ENCODE measurements around the gene RPL36AL. TPM values are rescaled to one million over a fixed set of nuclear protein-coding genes. Genes with fewer than 3 reads are reported as not detected.

RPL36AL gene
- total RNA-seq, 1 donor from 2014 or later: 150 TPM

DNA sequence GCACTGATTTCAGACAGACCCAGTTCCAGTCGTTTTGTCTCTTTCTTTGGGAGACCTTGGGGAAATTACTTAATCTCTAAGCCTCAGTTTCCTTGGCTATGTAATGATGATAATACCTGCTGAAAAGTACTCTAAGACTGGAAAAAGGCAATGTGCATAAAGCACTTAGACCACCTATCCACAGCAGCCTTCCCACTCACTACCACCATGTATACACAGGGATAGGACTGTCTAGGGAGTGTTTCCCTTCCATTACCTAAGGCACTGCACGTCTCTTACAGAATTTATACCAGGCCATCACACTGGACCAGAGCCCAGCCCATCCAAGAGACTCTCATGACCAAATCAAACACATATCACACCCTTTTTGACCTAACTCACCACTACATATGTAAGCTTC is 40.6 kb downstream of the RPL36AL start:
- DNase-seq: no peak
- intact Hi-C loops (cut with micrococcal nuclease): loop anchor here (10.0 kb wide), 1 partner anchor 1665 kb away; the partner anchor contains the start of gene TMX1
- no peaks in the 10 kb centered on the region for H3K9me3 Mint-ChIP-seq
- ChIA-PET POLR2A (interaction anchor here (0.7 to 1.8 kb wide), 3 partner anchors 11 to 41 kb away, joined by 3 to 7 read pairs (median 4); partner anchors contain the start of genes LRR1, MGAT2 and RPL36AL), CTCF (interaction anchor here (1.2 kb wide), 1 partner anchor 82 kb away, joined by 3 read pairs; no protein-coding TSS in a partner anchor)
- H3K36me3 Mint-ChIP-seq (ENCODE audit: low read depth): peaks cover 62% of the 10 kb centered on the region
- no peak overlapping the region for H3K27ac Mint-ChIP-seq
- H3K27me3 Mint-ChIP-seq: no peaks in the 10 kb centered on the region
- no peak overlapping the region for H3K4me3 Mint-ChIP-seq
- TF ChIP-seq, protein P1, sequence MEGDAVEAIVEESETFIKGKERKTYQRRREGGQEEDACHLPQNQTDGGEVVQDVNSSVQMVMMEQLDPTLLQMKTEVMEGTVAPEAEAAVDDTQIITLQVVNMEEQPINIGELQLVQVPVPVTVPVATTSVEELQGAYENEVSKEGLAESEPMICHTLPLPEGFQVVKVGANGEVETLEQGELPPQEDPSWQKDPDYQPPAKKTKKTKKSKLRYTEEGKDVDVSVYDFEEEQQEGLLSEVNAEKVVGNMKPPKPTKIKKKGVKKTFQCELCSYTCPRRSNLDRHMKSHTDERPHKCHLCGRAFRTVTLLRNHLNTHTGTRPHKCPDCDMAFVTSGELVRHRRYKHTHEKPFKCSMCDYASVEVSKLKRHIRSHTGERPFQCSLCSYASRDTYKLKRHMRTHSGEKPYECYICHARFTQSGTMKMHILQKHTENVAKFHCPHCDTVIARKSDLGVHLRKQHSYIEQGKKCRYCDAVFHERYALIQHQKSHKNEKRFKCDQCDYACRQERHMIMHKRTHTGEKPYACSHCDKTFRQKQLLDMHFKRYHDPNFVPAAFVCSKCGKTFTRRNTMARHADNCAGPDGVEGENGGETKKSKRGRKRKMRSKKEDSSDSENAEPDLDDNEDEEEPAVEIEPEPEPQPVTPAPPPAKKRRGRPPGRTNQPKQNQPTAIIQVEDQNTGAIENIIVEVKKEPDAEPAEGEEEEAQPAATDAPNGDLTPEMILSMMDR (IDR thresholded peaks at IDR 0.05): no peak
- H3K4me1 Mint-ChIP-seq: peaks cover 46% of the 10 kb centered on the region
- no peak for ATAC-seq (ENCODE audit: low read depth)

DNA sequence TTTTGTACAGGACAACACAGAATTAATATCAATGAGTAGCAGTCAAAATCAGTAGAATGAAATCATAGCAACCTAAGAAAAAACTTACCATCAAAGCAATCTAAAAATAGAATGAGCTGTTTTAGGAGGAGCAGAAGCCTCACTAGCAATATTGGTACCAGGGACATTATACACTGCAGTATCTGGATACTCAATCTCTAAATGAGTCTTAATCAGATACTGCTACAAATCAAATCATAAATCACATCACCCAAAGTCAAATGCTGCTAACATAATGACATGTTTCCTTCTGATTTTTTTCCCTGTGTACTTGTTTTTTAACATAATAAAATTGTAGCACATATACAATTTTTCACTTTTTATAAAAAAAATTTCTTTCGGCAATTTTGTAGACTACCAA is 42.3 kb downstream of the RPL36AL start:
- TF ChIP-seq, protein P1 (IDR thresholded peaks at IDR 0.05): no peak
- H3K4me3 Mint-ChIP-seq: no peak overlapping the region
- POLR2A ChIA-PET: no interaction called here
- H3K4me1 Mint-ChIP-seq: peaks cover 31% of the 10 kb centered on the region
- no peaks in the 10 kb centered on the region for H3K27me3 Mint-ChIP-seq
- no peak overlapping the region for H3K27ac Mint-ChIP-seq
- H3K9me3 Mint-ChIP-seq: no peaks in the 10 kb centered on the region
- CTCF ChIA-PET: no interaction called here
- H3K36me3 Mint-ChIP-seq (ENCODE audit: low read depth): peaks cover 59% of the 10 kb centered on the region
- no peak for ATAC-seq (ENCODE audit: low read depth)
- intact Hi-C loops (cut with micrococcal nuclease): no loop called here
- DNase-seq: no peak

- Mint-ChIP-seq H3K36me3 (ENCODE audit: low read depth) (peaks cover 51% of the 10 kb centered on the region), H3K4me1 (peaks cover 4% of the 10 kb centered on the region), H3K27ac (no peak overlapping the region), H3K9me3 (peaks cover 2% of the 10 kb centered on the region), H3K27me3 (no peaks in the 10 kb centered on the region), H3K4me3 (no peak overlapping the region)
- intact Hi-C loops (cut with micrococcal nuclease): no loop called here
- ATAC-seq (ENCODE audit: low read depth) (no peak), DNase-seq (no peak)
- TF ChIP-seq, protein P1 (IDR thresholded peaks at IDR 0.05): no peak
- CTCF ChIA-PET: no interaction called here
- POLR2A ChIA-PET: interaction anchor here (0.5 to 1.0 kb wide), 2 partner anchors 12 to 27 kb away, joined by 3 to 5 read pairs; partner anchors contain the start of gene RPS29
Measured at GRCh38 chr14:49574038-49574437, 46.4 kb downstream of the RPL36AL start.

GRCh38 chr14:49569281-49569680 is 51.1 kb downstream of the RPL36AL start:
- intact Hi-C loops (cut with micrococcal nuclease): no loop called here
- H3K4me3 Mint-ChIP-seq: no peak overlapping the region
- TF ChIP-seq, protein P1 (IDR thresholded peaks at IDR 0.05): no peak
- POLR2A ChIA-PET: no interaction called here
- ATAC-seq (ENCODE audit: low read depth): no peak
- H3K36me3 Mint-ChIP-seq (ENCODE audit: low read depth): peaks cover 23% of the 10 kb centered on the region
- H3K27ac Mint-ChIP-seq: no peak overlapping the region
- CTCF ChIA-PET: no interaction called here
- peaks cover 2% of the 10 kb centered on the region for H3K9me3 Mint-ChIP-seq
- DNase-seq: no peak
- H3K27me3 Mint-ChIP-seq: no peaks in the 10 kb centered on the region
- no peaks in the 10 kb centered on the region for H3K4me1 Mint-ChIP-seq

Other genes with a start within 250 kb of the RPL36AL start
- 3,259 and 3,732 TPM in 2 replicates for gene RPS29, start 34.2 kb downstream of the RPL36AL start, total RNA-seq
- 15.1 and 19.9 TPM in 2 replicates for gene LRR1, start 21.7 kb downstream of the RPL36AL start, total RNA-seq
- gene MGAT2, start 173 bp upstream of the RPL36AL start, total RNA-seq: 39.7 and 40.5 TPM in 2 replicates
- gene DNAAF2, start 14.6 kb upstream of the RPL36AL start, total RNA-seq: 8.5 and 8.6 TPM in 2 replicates
- 2.9 and 5.3 TPM in 2 replicates for gene POLE2, start 67.6 kb upstream of the RPL36AL start, total RNA-seq
- 5.7 and 6.9 TPM in 2 replicates for gene KLHDC1, start 72.5 kb upstream of the RPL36AL start, total RNA-seq
- 27.0 and 31.2 TPM in 2 replicates for gene KLHDC2, start 147.5 kb upstream of the RPL36AL start, total RNA-seq
- 99.1 and 110 TPM in 2 replicates for gene NEMF, start 232.2 kb upstream of the RPL36AL start, total RNA-seq

Data from activated B cell treated with CpG ODN at 0.5 μM for 24 hours (primary cell).